GM23338 (cell line): ENCODE measurements around the gene RPS15. TPM values are rescaled to one million over a fixed set of nuclear protein-coding genes. Genes with fewer than 3 reads are reported as not detected.
A peak's percentile ranks its signal among the peaks of the same experiment; 100 is the strongest.
"Not testable (repeated sequence)": the region's sequence is repeated elsewhere in the genome, so short reads cannot be mapped to it uniquely, and the experiment has no call there.

ENCODE experiments used
- ATAC-seq: fragments of 200-7000 bp; cut with Tn5 transposase; 3 replicates; pipeline ENCODE4 v1.9.1; 2020
- DNase-seq: peaks from one replicate; pipeline ENCODE4 v3.0.0-alpha.2; 2015; ENCODE audit warnings: low spot score
- H2AFZ ChIP-seq: fragments of 200-600 bp; sonication (generic); 2 replicates; pipeline ENCODE4 v1.8.0; 2016; ENCODE audit warnings: antibody characterized with exemption, mild to moderate bottlenecking, moderate library complexity
- H3F3A ChIP-seq: fragments of 200-600 bp; sonication (generic); replicated peaks from 2 replicates; pipeline ENCODE4 v1.8.0; 2017; ENCODE audit warnings: antibody characterized with exemption, mixed run types, low read depth
- H3K27ac ChIP-seq: fragments of 200-600 bp; sonication (generic); 2 replicates; pipeline ENCODE4 v1.6.1; 2016; ENCODE audit warnings: low read depth
- H3K27me3 ChIP-seq: fragments of 200-600 bp; sonication (generic); 2 replicates; pipeline ENCODE4 v1.8.0; 2016; ENCODE audit warnings: mild to moderate bottlenecking, mixed run types, moderate library complexity; ENCODE audit not compliant: insufficient read depth
- H3K36me3 ChIP-seq: fragments of 200-600 bp; sonication (generic); 2 replicates; pipeline ENCODE4 v1.8.0; 2016; ENCODE audit warnings: mild to moderate bottlenecking; ENCODE audit not compliant: insufficient read depth
- H3K4me1 ChIP-seq: fragments of 200-600 bp; sonication (generic); 2 replicates; pipeline ENCODE4 v1.8.0; 2016; ENCODE audit warnings: mild to moderate bottlenecking, moderate library complexity; ENCODE audit not compliant: insufficient read depth
- H3K4me2 ChIP-seq: fragments of 200-600 bp; sonication (generic); 2 replicates; pipeline ENCODE4 v1.7.1; 2017; ENCODE audit warnings: mixed run types
- H3K4me3 ChIP-seq: fragments of 200-600 bp; sonication (generic); 2 replicates; pipeline ENCODE4 v1.6.1; 2016; ENCODE audit warnings: mixed run types
- H3K79me2 ChIP-seq: fragments of 200-600 bp; sonication (generic); replicated peaks from 2 replicates; pipeline ENCODE4 v1.8.0; 2017; ENCODE audit warnings: mild to moderate bottlenecking; ENCODE audit not compliant: insufficient read depth
- H3K9me2 ChIP-seq: fragments of 200-600 bp; sonication (generic); 2 replicates; pipeline ENCODE4 v1.8.0; 2017; ENCODE audit not compliant: insufficient read depth
- H4K20me1 ChIP-seq: fragments of 200-600 bp; sonication (generic); replicated peaks from 2 replicates; pipeline ENCODE4 v1.8.0; 2017; ENCODE audit warnings: mild to moderate bottlenecking; ENCODE audit not compliant: insufficient read depth
- H3K27ac Mint-ChIP-seq: 2 replicates; pipeline ENCODE4 v1.8.0; 2020; ENCODE audit warnings: inconsistent platforms, mild to moderate bottlenecking, moderate library complexity, mixed read lengths
- H3K27me3 Mint-ChIP-seq: 3 replicates; pipeline ENCODE4 v1.8.0; 2022; ENCODE audit warnings: low read depth, mild to moderate bottlenecking, moderate library complexity, mixed read lengths, inconsistent platforms; ENCODE audit not compliant: insufficient read depth, poor library complexity
- H3K36me3 Mint-ChIP-seq: 3 replicates; pipeline ENCODE4 v1.8.0; 2021; ENCODE audit warnings: low read depth, mild to moderate bottlenecking, inconsistent platforms, moderate library complexity, mixed read lengths
- H3K4me1 Mint-ChIP-seq: 3 replicates; pipeline ENCODE4 v1.8.0; 2020; ENCODE audit warnings: mild to moderate bottlenecking, inconsistent platforms, mixed read lengths
- H3K4me3 Mint-ChIP-seq: 3 replicates; pipeline ENCODE4 v1.8.0; 2021; ENCODE audit warnings: moderate library complexity, mild to moderate bottlenecking, inconsistent platforms, mixed read lengths
- H3K9me3 Mint-ChIP-seq: 3 replicates; pipeline ENCODE4 v1.8.0; 2020; ENCODE audit warnings: moderate library complexity, mild to moderate bottlenecking, inconsistent platforms, mixed read lengths
- CTCF ChIP-seq, 2 experiments: fragments of 200-600 bp in 1 of 2; sonication (generic) in 1 of 2; conservative IDR thresholded peaks; 2 replicates each; pipeline versions ENCODE4 v1.5.1 to v1.6.1; 2016 to 2017; ENCODE audit warnings: antibody characterized with exemption in 2 of 2, low read depth in 2 of 2, mild to moderate bottlenecking in 2 of 2, moderate library complexity in 1 of 2
- JUNB ChIP-seq: IDR thresholded peaks from one replicate; pipeline ENCODE4 v1.6.1; 2016; ENCODE audit warnings: antibody characterized with exemption; ENCODE audit not compliant: unreplicated experiment
- NANOG ChIP-seq: IDR thresholded peaks from 2 replicates; pipeline ENCODE4 v1.6.1; 2016; ENCODE audit warnings: antibody characterized with exemption, borderline replicate concordance
- POLR2AphosphoS5 ChIP-seq: IDR thresholded peaks from 2 replicates; pipeline ENCODE4 v1.6.1; 2016; ENCODE audit warnings: antibody characterized with exemption, low read depth
- REST ChIP-seq: IDR thresholded peaks from one replicate; pipeline ENCODE4 v1.6.1; 2018; ENCODE audit warnings: antibody characterized with exemption; ENCODE audit not compliant: unreplicated experiment
- ZNF331 ChIP-seq: fragments of 250-450 bp; sonication (Bioruptor Pico); IDR thresholded peaks from 2 replicates; pipeline ENCODE4 v1.5.0; 2020; ENCODE audit warnings: low read depth, mild to moderate bottlenecking, moderate library complexity
- ZNF462 ChIP-seq: fragments of 250-450 bp; sonication (Bioruptor Pico); IDR thresholded peaks from 2 replicates; pipeline ENCODE4 v1.5.0; 2020; ENCODE audit warnings: mild to moderate bottlenecking, moderate library complexity
- polyA plus RNA-seq: library from polyadenylated mRNA; unstranded; fragments of >200 nt; fragmentation: Nextera tagmentation; extraction: Ambion mirVana; gene quantifications from 2 replicates; pipeline ENCODE4 v1.2.1, GENCODE V29; 2016
- total RNA-seq: library from RNA; depleted of rRNA; stranded (reverse); fragments of >200 nt; shearing (Covaris generic); gene quantifications from 2 replicates; pipeline ENCODE4 v1.2.3, GENCODE V29; 2014

RPS15 gene
- total and polyA plus RNA-seq, 2 experiments from 2014 or later = 2,953 to 3,861 TPM

GRCh38 chr19:1418951-1419738 is 19.1 kb upstream of the RPS15 start:
- H3K4me3 Mint-ChIP-seq = no peak overlapping the region; the same call in 2 of the 3 replicates
- Histone ChIP-seq H3K27me3 (no peaks in the 10 kb centered on the region), H3K9me2 (no peaks in the 10 kb centered on the region), H3K36me3 (peaks cover 31% of the 10 kb centered on the region), H3K27ac (no peak overlapping the region), H3F3A (peaks cover 35% of the 10 kb centered on the region), H3K4me1 (peaks cover 27% of the 10 kb centered on the region), H3K79me2 (peaks cover 89% of the 10 kb centered on the region), H4K20me1 (peaks cover 60% of the 10 kb centered on the region), H3K4me2 (no peak overlapping the region), H3K4me3 (no peak overlapping the region), H2AFZ (no peak overlapping the region)
- TF ChIP-seq CTCF (conservative IDR thresholded peaks at IDR 0.05; ENCODE audit: low read depth in 2 of 2) (no peak), REST (no peak), POLR2AphosphoS5 (no peak), NANOG (no peak), ZNF331 (CRISPR knock-in tag) (no peak), ZNF462 (CRISPR knock-in tag) (no peak), JUNB (no peak)
- ATAC-seq = no peak
- H3K4me1 Mint-ChIP-seq = peaks cover 55% of the 10 kb centered on the region
- peaks cover 67% of the 10 kb centered on the region for H3K36me3 Mint-ChIP-seq
- peaks cover 27% of the 10 kb centered on the region for H3K27me3 Mint-ChIP-seq
- DNase-seq = no peak
- H3K27ac Mint-ChIP-seq = peak overlapping the region; percentile 50; the same call in 1 of the 2 replicates
- no peaks in the 10 kb centered on the region for H3K9me3 Mint-ChIP-seq

GRCh38 chr19:1420085-1420484 is 18.1 kb upstream of the RPS15 start:
- not testable (repeated sequence) for H3K4me3 Mint-ChIP-seq, H3K4me2 ChIP-seq, H3K9me3 Mint-ChIP-seq, DNase-seq, H3K4me3 ChIP-seq, H2AFZ ChIP-seq, H3K27me3 ChIP-seq, H3K27ac Mint-ChIP-seq, ATAC-seq, H3K27ac ChIP-seq, H3K9me2 ChIP-seq
- H3K36me3 ChIP-seq = peaks cover 31% of the 10 kb centered on the region
- peaks cover 35% of the 10 kb centered on the region for H3F3A ChIP-seq
- peaks cover 87% of the 10 kb centered on the region for H3K79me2 ChIP-seq
- H3K36me3 Mint-ChIP-seq = peaks cover 76% of the 10 kb centered on the region
- H3K4me1 ChIP-seq = peaks cover 19% of the 10 kb centered on the region
- H4K20me1 ChIP-seq = peaks cover 63% of the 10 kb centered on the region
- H3K4me1 Mint-ChIP-seq = peaks cover 57% of the 10 kb centered on the region
- peaks cover 23% of the 10 kb centered on the region for H3K27me3 Mint-ChIP-seq
